Measurements from ENCODE around the gene KIF24. TPM values are rescaled to one million over a fixed set of nuclear protein-coding genes. Genes with fewer than 3 reads are reported as not detected.

Gene KIF24
- polyA plus RNA-seq, 1 of the 3 experiments (the other 2 are of a cell fraction) = 1.2 TPM

DNA sequence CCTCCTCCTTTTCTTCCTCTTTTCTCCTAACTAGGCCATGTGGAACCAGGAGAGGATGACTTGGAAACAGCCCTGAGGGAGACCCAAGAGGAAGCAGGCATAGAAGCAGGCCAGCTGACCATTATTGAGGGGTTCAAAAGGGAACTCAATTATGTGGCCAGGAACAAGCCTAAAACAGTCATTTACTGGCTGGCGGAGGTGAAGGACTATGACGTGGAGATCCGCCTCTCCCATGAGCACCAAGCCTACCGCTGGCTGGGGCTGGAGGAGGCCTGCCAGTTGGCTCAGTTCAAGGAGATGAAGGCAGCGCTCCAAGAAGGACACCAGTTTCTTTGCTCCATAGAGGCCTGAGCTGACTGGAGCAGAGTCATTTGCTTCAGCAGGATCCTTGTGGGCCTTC, 14.0 kb upstream of the KIF24 start:
- peaks cover 0 to 19% of the 10 kb centered on the region in 2 experiments; a peak in 1 of 4 replicates for H3K4me1 ChIP-seq (ENCODE audit: control insufficient read depth in 1 of 2, insufficient read depth in 2 of 2, low read depth in 1 of 2, low read length in 1 of 2)
- H2AFZ ChIP-seq (ENCODE audit: low read depth) = no peak overlapping the region
- no peaks in the 10 kb centered on the region; the same call in 1 of the 2 replicates for H3K79me2 ChIP-seq (ENCODE audit: insufficient read depth)
- no peak overlapping the region for H3K4me3 ChIP-seq (ENCODE audit: low read depth in 2 of 2, low read length in 1 of 2)
- TF ChIP-seq RXRA (IDR thresholded peaks at IDR 0.05; ENCODE audit: borderline replicate concordance, low read depth) (no peak), JUND (IDR thresholded peaks at IDR 0.05) (no peak), MEF2A (IDR thresholded peaks at IDR 0.05; ENCODE audit: borderline replicate concordance, low read depth) (no peak), GABPA (IDR thresholded peaks at IDR 0.05; ENCODE audit: low read depth) (no peak), TCF12 (IDR thresholded peaks at IDR 0.05) (no peak), POLR2AphosphoS5 (IDR thresholded peaks at IDR 0.05; ENCODE audit: low read depth, low read length) (no peak), TEAD4 (IDR thresholded peaks at IDR 0.05; ENCODE audit: borderline replicate concordance, insufficient read depth) (no peak), TAF1 (IDR thresholded peaks at IDR 0.05; ENCODE audit: borderline replicate concordance, low read depth, low read length) (no peak), EZH2phosphoT487 (IDR thresholded peaks at IDR 0.05; ENCODE audit: borderline replicate concordance, low read depth) (no peak), RAD21 (IDR thresholded peaks at IDR 0.05; ENCODE audit: low read length) (no peak)
- TF ChIP-seq, protein P1, sequence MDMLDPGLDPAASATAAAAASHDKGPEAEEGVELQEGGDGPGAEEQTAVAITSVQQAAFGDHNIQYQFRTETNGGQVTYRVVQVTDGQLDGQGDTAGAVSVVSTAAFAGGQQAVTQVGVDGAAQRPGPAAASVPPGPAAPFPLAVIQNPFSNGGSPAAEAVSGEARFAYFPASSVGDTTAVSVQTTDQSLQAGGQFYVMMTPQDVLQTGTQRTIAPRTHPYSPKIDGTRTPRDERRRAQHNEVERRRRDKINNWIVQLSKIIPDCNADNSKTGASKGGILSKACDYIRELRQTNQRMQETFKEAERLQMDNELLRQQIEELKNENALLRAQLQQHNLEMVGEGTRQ (IDR thresholded peaks at IDR 0.05; ENCODE audit: borderline replicate concordance, low read depth, low read length) = no peak
- TF ChIP-seq, protein P2, sequence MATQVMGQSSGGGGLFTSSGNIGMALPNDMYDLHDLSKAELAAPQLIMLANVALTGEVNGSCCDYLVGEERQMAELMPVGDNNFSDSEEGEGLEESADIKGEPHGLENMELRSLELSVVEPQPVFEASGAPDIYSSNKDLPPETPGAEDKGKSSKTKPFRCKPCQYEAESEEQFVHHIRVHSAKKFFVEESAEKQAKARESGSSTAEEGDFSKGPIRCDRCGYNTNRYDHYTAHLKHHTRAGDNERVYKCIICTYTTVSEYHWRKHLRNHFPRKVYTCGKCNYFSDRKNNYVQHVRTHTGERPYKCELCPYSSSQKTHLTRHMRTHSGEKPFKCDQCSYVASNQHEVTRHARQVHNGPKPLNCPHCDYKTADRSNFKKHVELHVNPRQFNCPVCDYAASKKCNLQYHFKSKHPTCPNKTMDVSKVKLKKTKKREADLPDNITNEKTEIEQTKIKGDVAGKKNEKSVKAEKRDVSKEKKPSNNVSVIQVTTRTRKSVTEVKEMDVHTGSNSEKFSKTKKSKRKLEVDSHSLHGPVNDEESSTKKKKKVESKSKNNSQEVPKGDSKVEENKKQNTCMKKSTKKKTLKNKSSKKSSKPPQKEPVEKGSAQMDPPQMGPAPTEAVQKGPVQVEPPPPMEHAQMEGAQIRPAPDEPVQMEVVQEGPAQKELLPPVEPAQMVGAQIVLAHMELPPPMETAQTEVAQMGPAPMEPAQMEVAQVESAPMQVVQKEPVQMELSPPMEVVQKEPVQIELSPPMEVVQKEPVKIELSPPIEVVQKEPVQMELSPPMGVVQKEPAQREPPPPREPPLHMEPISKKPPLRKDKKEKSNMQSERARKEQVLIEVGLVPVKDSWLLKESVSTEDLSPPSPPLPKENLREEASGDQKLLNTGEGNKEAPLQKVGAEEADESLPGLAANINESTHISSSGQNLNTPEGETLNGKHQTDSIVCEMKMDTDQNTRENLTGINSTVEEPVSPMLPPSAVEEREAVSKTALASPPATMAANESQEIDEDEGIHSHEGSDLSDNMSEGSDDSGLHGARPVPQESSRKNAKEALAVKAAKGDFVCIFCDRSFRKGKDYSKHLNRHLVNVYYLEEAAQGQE (IDR thresholded peaks at IDR 0.05; ENCODE audit: low read depth, low read length) = no peak
- DNase-seq = no peak
- ChIA-PET CTCF (interaction anchor here (0.8 to 2.4 kb wide), 5 partner anchors 10 to 261 kb away, joined by 3 to 13 read pairs (median 3); no protein-coding TSS in a partner anchor), POLR2A (interaction anchor here (0.6 kb wide), 1 partner anchor 23 kb away, joined by 3 read pairs; no protein-coding TSS in a partner anchor)
- H3F3A ChIP-seq (replicated peaks; ENCODE audit: insufficient read depth) = no peaks in the 10 kb centered on the region
- H3K9ac ChIP-seq = no peak overlapping the region
- no peaks in the 10 kb centered on the region for H3K27me3 ChIP-seq (ENCODE audit: insufficient read depth)
- no peak overlapping the region for H3K4me2 ChIP-seq
- H3K27ac ChIP-seq (ENCODE audit: low read depth in 2 of 2, low read length in 1 of 2) = no peak overlapping the region
- WGBS (ENCODE audit: low lambda C conversion rate) = 100% methylated on average over 1 of the region's 5 CpGs
- H3K9me2 ChIP-seq = no peaks in the 10 kb centered on the region
- H4K20me1 ChIP-seq (ENCODE audit: insufficient read depth) = no peaks in the 10 kb centered on the region
- H3K36me3 ChIP-seq (replicated peaks in 1 of 2; ENCODE audit: control insufficient read depth in 1 of 2, insufficient read depth in 2 of 2, low read length in 1 of 2) = peaks cover 29 to 32% of the 10 kb centered on the region in 2 experiments
- no peaks in the 10 kb centered on the region for H3K9me3 ChIP-seq

DNA sequence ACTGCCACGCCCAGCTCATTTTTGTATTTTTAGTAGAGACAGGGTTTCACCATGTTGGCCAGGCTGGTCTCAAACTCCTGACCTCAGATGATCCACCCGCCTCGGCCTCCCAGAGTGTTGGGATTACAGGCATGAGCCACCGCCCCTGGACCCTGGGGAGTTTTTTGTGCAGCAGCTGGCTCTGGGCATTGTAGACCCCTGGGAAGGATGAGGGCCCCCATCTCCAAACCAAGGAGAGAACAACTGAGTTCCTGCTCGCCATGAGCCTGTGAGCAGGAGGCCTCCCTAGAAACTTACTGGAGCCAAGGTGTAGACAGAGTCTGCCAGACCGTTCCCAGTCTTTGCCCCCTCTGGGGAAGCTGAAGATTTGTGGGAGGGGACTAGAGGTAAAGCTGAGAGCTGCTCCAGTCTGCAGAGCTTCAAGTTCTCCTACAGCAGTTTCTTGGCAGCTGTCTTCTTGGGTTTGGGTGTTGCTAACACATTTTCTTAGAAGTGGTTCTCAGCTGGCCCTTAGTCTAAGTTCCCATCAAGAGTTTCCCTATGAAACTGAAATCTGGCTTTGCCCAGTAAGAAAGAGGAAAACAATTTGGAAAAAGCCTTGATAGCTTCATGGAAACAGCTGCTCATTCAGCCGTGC, 12.7 kb upstream of the KIF24 start:
- CTCF ChIA-PET = interaction anchor here (0.5 to 1.8 kb wide), 6 partner anchors 9 to 272 kb away, joined by 3 to 11 read pairs (median 4); no protein-coding TSS in a partner anchor
- no peak overlapping the region for H3K4me3 ChIP-seq (ENCODE audit: low read depth in 2 of 2, low read length in 1 of 2)
- no peaks in the 10 kb centered on the region for H3F3A ChIP-seq (replicated peaks; ENCODE audit: insufficient read depth)
- no peaks in the 10 kb centered on the region for H3K9me2 ChIP-seq
- DNase-seq = no peak
- H3K27ac ChIP-seq (ENCODE audit: low read depth in 2 of 2, low read length in 1 of 2) = no peak overlapping the region
- no peak overlapping the region for H3K4me2 ChIP-seq
- WGBS (ENCODE audit: low lambda C conversion rate) = 88% methylated on average over 7 of the region's 7 CpGs
- H3K4me1 ChIP-seq (ENCODE audit: control insufficient read depth in 1 of 2, insufficient read depth in 2 of 2, low read depth in 1 of 2, low read length in 1 of 2) = peaks cover 0 to 17% of the 10 kb centered on the region in 2 experiments; a peak in 1 of 4 replicates
- no peak overlapping the region for H2AFZ ChIP-seq (ENCODE audit: low read depth)
- H3K9ac ChIP-seq = no peak overlapping the region
- POLR2A ChIA-PET = no interaction called here
- no peaks in the 10 kb centered on the region for H4K20me1 ChIP-seq (ENCODE audit: insufficient read depth)
- TF ChIP-seq, protein P3, sequence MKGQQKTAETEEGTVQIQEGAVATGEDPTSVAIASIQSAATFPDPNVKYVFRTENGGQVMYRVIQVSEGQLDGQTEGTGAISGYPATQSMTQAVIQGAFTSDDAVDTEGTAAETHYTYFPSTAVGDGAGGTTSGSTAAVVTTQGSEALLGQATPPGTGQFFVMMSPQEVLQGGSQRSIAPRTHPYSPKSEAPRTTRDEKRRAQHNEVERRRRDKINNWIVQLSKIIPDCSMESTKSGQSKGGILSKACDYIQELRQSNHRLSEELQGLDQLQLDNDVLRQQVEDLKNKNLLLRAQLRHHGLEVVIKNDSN (IDR thresholded peaks at IDR 0.05; ENCODE audit: borderline replicate concordance, low read depth) = no peak
- TF ChIP-seq RFX5 (IDR thresholded peaks at IDR 0.05; ENCODE audit: low read length) = no peak
- peaks cover 32% of the 10 kb centered on the region in 2 experiments for H3K36me3 ChIP-seq (replicated peaks in 1 of 2; ENCODE audit: control insufficient read depth in 1 of 2, insufficient read depth in 2 of 2, low read length in 1 of 2)
- H3K9me3 ChIP-seq = no peaks in the 10 kb centered on the region
- peaks cover 6% of the 10 kb centered on the region; the same call in 1 of the 2 replicates for H3K79me2 ChIP-seq (ENCODE audit: insufficient read depth)
- no peaks in the 10 kb centered on the region for H3K27me3 ChIP-seq (ENCODE audit: insufficient read depth)
